Tibial nerve (tissue), 4 donors: Measurements from ENCODE around the gene NNMT. TPM values are rescaled to one million over a fixed set of nuclear protein-coding genes. Genes with fewer than 3 reads are reported as not detected.

Source experiments
- DNase-seq, 2 donors: peaks; one replicate each; pipeline ENCODE4 v3.0.0-alpha.2; 2019; ENCODE audit warnings: low spot score in 2 of 2
- H3K27ac ChIP-seq, 4 donors: fragments of 200-600 bp; sonication (generic) in 3 of 4; one replicate each; pipeline ENCODE4 v1.5.1; 2017 to 2019; ENCODE audit warnings: mild to moderate bottlenecking in 1 of 4
- H3K27me3 ChIP-seq, 2 donors: fragments of 200-600 bp; sonication (generic) in 1 of 2; one replicate each; pipeline versions ENCODE4 v1.5.1 to v1.6.0; 2017 to 2019
- H3K36me3 ChIP-seq, 3 donors: fragments of 200-600 bp; sonication (generic); one replicate each; pipeline ENCODE4 v1.5.1; 2018 to 2019
- H3K4me1 ChIP-seq, 4 donors: fragments of 200-600 bp; sonication (generic) in 3 of 4; one replicate each; pipeline ENCODE4 v1.5.1; 2017 to 2019
- H3K4me3 ChIP-seq, 4 donors: fragments of 200-600 bp; sonication (generic) in 3 of 4; one replicate each; pipeline ENCODE4 v1.5.1; 2017 to 2019; ENCODE audit warnings: mild to moderate bottlenecking in 1 of 4, moderate library complexity in 1 of 4
- H3K9me3 ChIP-seq, 4 donors: fragments of 200-600 bp; sonication (generic) in 3 of 4; one replicate each; pipeline ENCODE4 v1.5.1; 2017 to 2019
- CTCF ChIP-seq, 5 experiments: fragments of 200-600 bp in 3 of 5; fragments of 450-650 bp in 2 of 5; sonication (generic) in 3 of 5; IDR thresholded peaks; one replicate each; pipeline ENCODE4 v1.5.1; 2016 to 2019; ENCODE audit warnings: antibody characterized with exemption in 5 of 5, mild to moderate bottlenecking in 3 of 5, moderate library complexity in 2 of 5
- EP300 ChIP-seq, 2 donors: sonication (generic); formaldehyde crosslinking; IDR thresholded peaks; one replicate each; pipeline ENCODE4 v1.6.1; 2017; ENCODE audit warnings: antibody characterized with exemption in 2 of 2, mild to moderate bottlenecking in 1 of 2
- POLR2A ChIP-seq, 2 donors: fragments of 450-650 bp; IDR thresholded peaks; one replicate each; pipeline ENCODE4 v1.6.1; 2017; ENCODE audit warnings: antibody characterized with exemption in 2 of 2, mild to moderate bottlenecking in 2 of 2, moderate library complexity in 2 of 2
- WGBS, 2 donors: methylation state at CpG; one replicate each; pipeline ENCODE4 v1.1.5; 2018; 5-methylcytosine and 5-hydroxymethylcytosine counted together
- total RNA-seq, 4 donors: library from RNA; depleted of rRNA; stranded (reverse); fragments of >200 nt; gene quantifications; one replicate each; pipeline ENCODE4 v1.1.0, GENCODE V29; 2016

Gene NNMT
- total RNA-seq, 4 donors from 2014 or later: 520 to 1,803 (median 896) TPM

- no peaks in the 10 kb centered on the region for H3K27me3 ChIP-seq
- no peaks in the 10 kb centered on the region for H3K9me3 ChIP-seq
- H3K4me3 ChIP-seq: no peak overlapping the region
- 50 to 70% methylated on average over 2 of the region's 2 CpGs for WGBS, 2 donors
- TF ChIP-seq POLR2A (IDR thresholded peaks at IDR 0.05) (no peak), EP300 (IDR thresholded peaks at IDR 0.05) (peak in 1 of 2 donors; percentile 32)
- no peaks in the 10 kb centered on the region for H3K36me3 ChIP-seq
- no peak overlapping the region for H3K27ac ChIP-seq
- H3K4me1 ChIP-seq: peaks cover 0 to 25% (median 6%) of the 10 kb centered on the region in 4 donors
- DNase-seq: no peak
Observed at GRCh38 chr11:114284021-114284420, 12.2 kb upstream of the NNMT start.

- Histone ChIP-seq H3K4me1 (peaks cover 0 to 21% (median 6%) of the 10 kb centered on the region in 4 donors), H3K27ac (no peak overlapping the region), H3K4me3 (no peak overlapping the region), H3K27me3 (no peaks in the 10 kb centered on the region), H3K9me3 (no peaks in the 10 kb centered on the region), H3K36me3 (no peaks in the 10 kb centered on the region)
- 92 to 94% methylated on average over 7 of the region's 7 CpGs for WGBS, 2 donors
- no peak for TF ChIP-seq CTCF (IDR thresholded peaks at IDR 0.05)
- TF ChIP-seq EP300 (IDR thresholded peaks at IDR 0.05): no peak
- no peak for TF ChIP-seq POLR2A (IDR thresholded peaks at IDR 0.05)
- DNase-seq: no peak
Observed at GRCh38 chr11:114284914-114285313, 11.3 kb upstream of the NNMT start.

GRCh38 chr11:114285599-114285998, 10.6 kb upstream of the NNMT start:
- H3K9me3 ChIP-seq: no peaks in the 10 kb centered on the region
- no peaks in the 10 kb centered on the region for H3K27me3 ChIP-seq
- 93% methylated on average over 3 of the region's 3 CpGs for WGBS, 2 donors
- H3K4me3 ChIP-seq: no peak overlapping the region
- H3K4me1 ChIP-seq: peaks cover 0 to 16% (median 2%) of the 10 kb centered on the region in 4 donors
- no peak overlapping the region for H3K27ac ChIP-seq
- DNase-seq: no peak
- H3K36me3 ChIP-seq: no peaks in the 10 kb centered on the region
- TF ChIP-seq POLR2A (IDR thresholded peaks at IDR 0.05): no peak
- no peak for TF ChIP-seq EP300 (IDR thresholded peaks at IDR 0.05)
- no peak for TF ChIP-seq CTCF (IDR thresholded peaks at IDR 0.05)

GRCh38 chr11:114286229-114286628, 10.0 kb upstream of the NNMT start:
- Histone ChIP-seq H3K27ac (no peak overlapping the region), H3K27me3 (no peaks in the 10 kb centered on the region), H3K4me1 (peaks cover 0 to 16% (median 0%) of the 10 kb centered on the region in 4 donors), H3K4me3 (no peak overlapping the region), H3K36me3 (no peaks in the 10 kb centered on the region), H3K9me3 (no peaks in the 10 kb centered on the region)
- no peak for DNase-seq
- no peak for TF ChIP-seq EP300 (IDR thresholded peaks at IDR 0.05)
- no peak for TF ChIP-seq CTCF (IDR thresholded peaks at IDR 0.05)
- TF ChIP-seq POLR2A (IDR thresholded peaks at IDR 0.05): no peak
- WGBS, 2 donors: 94% methylated on average over 3 of the region's 3 CpGs

GRCh38 chr11:114287154-114287553, 9.0 kb upstream of the NNMT start:
- WGBS, 2 donors: 52 to 89% methylated on average over 2 of the region's 2 CpGs
- TF ChIP-seq POLR2A (IDR thresholded peaks at IDR 0.05) (no peak), EP300 (IDR thresholded peaks at IDR 0.05) (no peak), CTCF (IDR thresholded peaks at IDR 0.05) (no peak)
- no peak for DNase-seq
- Histone ChIP-seq H3K36me3 (no peaks in the 10 kb centered on the region), H3K9me3 (no peaks in the 10 kb centered on the region), H3K27me3 (no peaks in the 10 kb centered on the region), H3K27ac (no peak overlapping the region), H3K4me3 (no peak overlapping the region), H3K4me1 (peaks cover 0 to 19% (median under 1%) of the 10 kb centered on the region in 4 donors)

GRCh38 chr11:114288136-114288535, 8.1 kb upstream of the NNMT start:
- DNase-seq: no peak
- no peak for TF ChIP-seq POLR2A (IDR thresholded peaks at IDR 0.05)
- Histone ChIP-seq H3K4me1 (peaks cover 0 to 29% (median 7%) of the 10 kb centered on the region in 4 donors), H3K27me3 (no peaks in the 10 kb centered on the region), H3K9me3 (no peaks in the 10 kb centered on the region), H3K36me3 (no peaks in the 10 kb centered on the region), H3K4me3 (no peak overlapping the region), H3K27ac (no peak overlapping the region)
- WGBS, 2 donors: 74 to 82% methylated on average over 2 of the region's 2 CpGs
